Measurements from ENCODE around the gene RIN1.
"Not testable (repeated sequence)": the region's sequence is repeated elsewhere in the genome, so short reads cannot be mapped to it uniquely, and the experiment has no call there.

Gene RIN1

DNA sequence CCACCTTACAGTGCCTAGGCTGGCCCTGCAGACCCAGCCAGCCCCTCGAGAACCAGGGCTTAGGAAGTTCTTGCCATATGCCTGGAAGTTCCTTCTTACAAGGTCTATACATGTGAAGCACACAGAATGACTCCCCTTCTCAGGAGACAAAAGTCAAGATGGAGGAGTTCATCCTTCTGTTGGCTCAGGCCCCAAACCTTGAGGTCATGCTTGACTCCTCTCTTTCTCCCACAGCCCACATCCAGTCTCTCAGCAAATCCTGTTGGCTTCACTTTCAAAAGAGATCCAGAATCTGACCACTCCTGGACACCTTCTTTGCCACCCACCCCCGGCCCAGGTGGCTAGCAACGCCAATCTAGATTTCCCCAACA, 17.6 kb downstream of the RIN1 start:
- DNase-seq (ENCODE audit: low read depth), result no peak

DNA sequence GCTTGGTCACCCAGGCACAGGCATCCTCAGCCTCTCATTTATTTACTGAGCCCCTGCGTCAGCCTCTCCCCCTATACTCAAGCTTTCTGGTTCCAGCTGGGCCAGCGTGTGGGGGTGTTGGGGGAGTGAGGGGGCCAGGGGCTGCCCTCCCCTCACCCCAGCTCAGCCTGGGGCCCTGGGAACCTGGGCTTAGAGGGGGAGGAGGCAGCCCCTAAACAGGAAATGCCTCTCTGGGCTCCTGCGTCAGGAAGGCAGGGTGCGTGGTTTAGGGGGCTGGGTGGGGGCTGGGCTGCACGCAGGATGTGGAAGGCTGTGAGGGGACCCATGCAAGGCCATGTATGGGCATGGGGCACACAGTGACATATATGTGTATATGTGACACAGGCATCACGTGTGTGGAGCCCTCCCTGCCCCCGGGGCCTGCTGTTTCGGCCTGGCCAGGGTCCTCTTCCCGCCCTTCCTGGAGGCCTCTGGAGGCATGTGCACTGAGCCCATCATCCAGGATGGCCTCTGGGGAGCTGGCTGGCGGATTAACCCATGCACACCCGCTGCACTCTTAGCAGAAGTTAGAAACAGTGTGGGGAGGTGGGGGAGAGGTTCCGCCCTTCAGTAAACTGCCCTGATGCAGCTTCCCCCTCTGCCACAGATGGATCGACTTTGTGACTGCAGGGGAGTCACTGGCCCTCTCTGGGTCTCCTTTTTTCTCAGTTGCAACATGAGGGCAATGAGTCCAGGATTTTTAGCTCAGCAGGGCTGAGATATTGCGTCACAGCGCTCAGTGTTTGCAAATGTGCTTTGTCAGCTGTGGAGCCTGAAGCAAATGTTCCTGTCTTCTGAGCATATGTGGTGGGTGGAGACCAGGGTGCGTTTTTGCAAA, 18.3 kb downstream of the RIN1 start:
- peak; percentile 34 for DNase-seq (ENCODE audit: low read depth)

DNA sequence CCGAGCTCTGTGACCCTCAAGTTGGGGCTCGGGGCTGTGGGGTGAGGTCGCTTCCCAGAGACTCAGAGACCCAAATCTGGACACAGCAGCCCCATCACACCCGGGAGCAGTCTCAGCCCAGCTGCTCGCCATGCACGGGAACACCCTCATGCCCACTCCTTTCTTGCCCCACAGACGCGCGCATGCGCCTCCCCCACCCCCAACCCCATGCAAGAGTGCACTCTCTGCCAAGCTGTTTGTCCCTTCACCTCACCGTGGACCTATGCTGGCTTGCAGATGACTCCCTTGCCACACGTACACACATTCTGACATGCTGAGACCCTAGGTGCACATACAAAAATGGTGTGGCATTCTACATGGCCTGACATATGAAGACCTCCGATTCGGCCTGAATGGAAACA, 18.9 kb downstream of the RIN1 start:
- DNase-seq (ENCODE audit: low read depth), result no peak

DNA sequence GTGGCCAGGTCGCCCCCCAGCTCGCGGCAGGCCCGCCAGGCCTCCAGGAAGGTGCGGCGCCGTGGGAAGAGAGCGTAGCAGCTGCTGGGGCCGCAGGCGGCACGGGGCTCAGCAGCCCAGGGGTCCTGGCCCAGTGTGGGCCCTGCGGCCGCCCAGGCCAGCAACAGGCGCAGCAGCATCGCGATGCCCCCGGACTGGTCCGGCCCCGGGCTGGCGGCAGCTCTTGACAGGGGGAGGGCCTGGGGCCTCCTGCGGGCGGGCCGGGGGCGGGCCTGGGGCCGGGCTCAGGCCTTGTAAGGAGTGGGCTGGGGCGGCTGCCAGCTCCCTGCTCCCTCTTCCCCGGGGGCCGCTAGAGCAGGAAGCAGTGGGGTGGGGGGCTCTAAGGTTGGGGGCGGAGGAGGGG, 19.4 kb downstream of the RIN1 start, which contains the start of gene CD248:
Gene CD248, minus strand, starts transcription at position 196 of the 403 bp plus-strand sequence. Its CDS starts 17 bp downstream, at position 179.
- DNase-seq (ENCODE audit: low read depth), result no peak

DNA sequence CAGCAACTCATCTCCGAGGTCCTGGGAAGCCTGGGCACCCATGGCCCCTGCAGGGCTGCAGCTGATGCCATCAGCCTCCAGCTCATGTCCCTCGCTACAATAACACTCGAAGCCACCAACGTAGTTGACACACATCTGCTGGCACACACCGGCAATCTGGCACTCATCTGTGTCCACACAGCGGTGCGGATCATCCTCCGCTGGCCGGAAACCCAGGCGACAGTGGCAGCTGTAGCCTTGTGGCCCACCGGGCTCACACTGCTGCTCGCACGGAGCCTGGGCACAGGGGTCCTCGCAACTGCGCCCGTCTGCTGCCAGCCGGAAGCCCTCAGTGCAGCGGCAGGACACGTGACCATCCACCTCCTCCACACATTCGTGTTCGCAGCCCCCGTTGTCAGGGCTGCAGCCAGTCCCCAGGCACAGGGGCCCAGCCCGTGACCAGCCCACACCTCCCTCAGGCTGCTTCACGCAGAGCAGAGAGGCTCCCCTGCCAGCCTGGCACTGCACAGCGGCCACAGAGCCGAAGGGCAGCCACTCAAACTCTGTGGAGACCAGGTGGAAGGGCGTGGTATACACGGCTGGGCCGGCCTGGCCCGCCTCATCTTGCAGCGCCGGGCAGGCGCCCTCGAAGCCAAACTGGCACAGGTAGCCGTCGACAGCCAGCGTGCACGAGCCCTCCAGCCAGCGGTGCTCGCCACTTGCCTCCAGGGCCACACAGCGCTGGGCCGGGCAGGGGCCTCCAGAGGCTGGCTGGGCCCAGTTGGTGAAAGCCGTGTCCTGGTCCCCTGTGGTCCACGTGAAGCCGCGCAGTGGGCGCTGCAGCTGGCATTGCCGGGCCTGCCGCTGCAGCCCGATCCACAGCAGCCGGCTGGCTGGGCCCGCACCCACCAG, 20.1 kb downstream of the RIN1 start:
- DNase-seq (ENCODE audit: low read depth), result no peak

DNA sequence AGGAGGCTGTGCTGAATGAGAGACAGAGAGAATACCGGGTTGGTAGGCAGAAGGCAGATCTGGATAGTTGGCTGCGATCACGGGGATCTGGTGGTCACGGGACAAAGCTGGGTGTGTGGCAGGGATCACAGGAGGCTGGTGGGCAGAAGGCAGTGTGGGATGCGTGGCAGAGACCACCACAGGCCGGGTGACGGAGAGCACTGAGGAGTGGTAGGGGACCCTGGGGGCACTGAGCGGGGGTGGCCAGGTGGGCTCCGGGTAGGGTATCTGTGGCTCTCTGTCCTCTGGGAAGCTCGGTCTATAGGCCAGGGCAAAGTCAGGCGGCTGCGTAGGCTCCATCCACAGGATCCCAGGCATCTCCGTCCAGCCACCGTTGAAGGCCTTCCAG, 20.7 kb downstream of the RIN1 start:
- DNase-seq (ENCODE audit: low read depth), result no peak

DNA sequence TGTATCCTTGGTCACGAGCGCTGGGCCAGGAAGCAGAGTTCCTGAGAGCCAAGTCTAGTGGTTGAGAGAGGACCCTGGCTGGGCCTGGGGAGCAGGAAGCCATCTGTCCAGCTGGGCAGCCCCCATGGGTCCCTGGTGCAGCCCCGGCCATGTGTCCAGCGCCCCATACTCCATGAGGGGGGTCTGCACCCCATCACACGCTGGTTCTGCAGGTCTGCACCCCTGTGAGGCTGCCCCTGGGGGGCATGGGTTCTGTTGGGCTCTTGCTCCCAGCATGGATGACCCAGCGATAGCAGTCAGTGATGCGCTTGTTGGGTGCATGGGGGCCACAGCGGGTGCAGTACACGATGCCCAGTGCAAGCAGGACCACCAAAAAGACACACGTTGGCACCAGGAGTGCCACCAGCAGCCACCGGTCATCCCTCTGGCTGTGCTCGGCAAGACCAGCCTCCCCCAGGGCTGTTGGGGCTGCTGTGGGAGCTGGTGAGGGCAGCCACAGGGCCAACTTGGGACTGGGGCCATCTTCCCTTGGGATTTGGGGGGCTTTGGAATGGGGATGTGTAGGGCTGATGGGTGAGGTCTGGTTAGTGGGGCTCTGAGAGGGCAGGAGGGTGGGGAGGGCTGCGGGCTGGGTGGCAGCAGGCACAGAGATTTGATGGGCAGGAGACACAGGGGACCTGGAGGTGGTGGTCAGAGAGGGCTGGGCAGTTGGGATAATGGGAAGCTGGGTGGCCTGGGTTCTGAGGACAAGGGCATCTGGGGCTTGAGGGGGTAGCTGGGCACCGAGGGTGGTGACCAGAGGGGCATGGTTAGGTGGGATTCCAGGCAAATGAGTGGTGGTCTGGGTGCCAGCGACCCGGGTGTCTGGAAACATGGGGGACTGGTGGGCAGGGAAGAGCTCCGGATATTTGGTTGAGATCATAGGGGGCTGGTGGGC, 21.4 kb downstream of the RIN1 start:
- DNase-seq (ENCODE audit: low read depth), result no peak

DNA sequence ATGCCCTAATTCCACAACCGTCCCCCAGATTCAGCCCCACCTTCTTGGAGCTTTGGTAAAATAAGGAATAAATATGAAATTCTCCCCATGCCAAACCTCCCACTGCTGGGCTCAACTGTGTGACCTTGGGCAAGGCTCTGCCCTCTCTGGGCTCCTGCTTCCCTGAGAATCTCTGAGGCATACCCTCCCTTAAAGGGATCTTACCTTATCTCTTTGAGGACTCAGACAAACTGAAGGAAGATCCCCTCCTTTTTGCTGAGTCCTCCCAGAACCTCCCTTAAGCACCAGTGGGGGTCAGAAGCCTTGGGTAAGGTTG, 22.1 kb downstream of the RIN1 start:
- no peak for DNase-seq (ENCODE audit: low read depth)

DNA sequence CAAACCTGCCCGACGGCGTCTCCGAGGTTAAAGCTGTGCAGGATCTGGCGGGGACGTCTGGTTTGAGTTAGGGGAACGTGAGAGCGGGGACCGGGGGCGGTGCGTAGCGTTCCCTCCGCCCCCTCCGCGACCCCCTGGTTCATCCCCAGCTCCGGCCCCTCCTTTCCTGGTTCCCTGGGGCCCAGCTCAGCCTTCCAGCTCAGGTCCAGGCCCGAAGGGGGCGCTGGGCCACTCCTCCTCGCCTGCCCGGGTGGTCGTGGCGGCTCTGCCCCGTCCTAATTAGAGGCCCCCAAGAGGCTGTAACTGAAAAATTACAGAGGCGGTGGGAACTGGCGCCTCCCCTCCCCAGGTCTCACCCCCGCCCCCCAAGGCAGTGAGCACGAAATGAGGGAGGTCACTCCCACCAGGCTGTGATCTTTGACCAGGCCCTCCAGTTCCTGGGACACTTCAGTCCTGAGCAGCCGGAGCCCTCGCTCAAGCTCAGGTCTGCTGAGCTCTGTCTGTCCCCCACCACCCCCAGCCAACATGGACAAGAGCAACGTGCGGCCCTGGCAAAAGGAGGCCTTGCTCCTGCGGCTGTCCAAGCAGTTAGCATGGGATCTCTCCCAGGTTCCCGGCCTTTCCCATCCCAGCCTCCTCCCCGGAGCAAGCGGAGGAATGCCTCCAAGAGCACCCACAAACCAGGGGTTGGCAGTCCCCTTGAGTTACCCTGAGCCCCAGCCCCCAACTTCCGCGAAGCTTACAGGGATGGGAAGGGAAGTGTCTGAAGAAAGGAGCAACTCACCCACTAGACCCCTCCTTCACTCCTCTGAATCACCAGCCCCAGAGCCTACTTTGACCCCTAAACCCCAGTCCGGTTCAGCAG, 22.7 kb downstream of the RIN1 start:
- DNase-seq (ENCODE audit: low read depth), result no peak

DNA sequence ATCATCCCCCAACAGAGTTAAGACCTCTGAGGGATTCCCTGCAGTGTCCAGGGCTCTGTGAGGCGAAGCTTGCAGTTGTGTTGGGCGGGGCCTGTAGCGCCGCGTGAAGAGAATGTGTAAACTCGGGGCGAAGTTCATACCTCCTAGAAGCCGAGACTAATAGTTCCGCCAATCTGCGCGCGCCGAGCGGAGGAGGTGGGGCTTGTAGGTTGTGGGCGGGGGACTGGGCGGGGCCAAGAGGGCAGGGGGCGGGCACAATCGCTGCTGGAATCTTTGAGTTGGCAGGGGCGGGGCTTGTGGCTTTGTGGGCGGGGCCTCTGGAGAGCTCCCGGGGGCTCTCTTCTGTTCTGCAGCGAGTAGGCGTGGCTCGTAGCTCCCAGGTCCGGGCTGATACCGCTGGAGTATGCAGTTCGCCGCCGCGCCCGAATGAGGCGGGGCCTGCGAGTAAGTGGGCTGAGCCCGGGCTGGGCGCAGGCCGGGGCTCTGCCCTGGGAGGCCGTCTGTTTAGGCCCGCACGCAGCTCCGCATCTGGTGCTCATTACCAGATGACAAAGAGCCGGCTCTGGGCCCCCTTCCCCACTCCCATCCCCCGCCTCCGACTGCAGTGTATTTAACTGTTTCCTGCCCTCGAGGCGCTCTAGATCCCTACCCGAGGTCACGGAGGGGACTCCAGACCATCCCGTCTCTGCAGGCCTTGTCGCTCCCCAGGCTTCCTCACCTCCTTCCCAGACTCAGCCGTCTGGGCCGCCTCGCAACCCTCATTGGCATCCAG, 23.5 kb downstream of the RIN1 start:
- DNase-seq (ENCODE audit: low read depth), result peak; percentile 95

DNA sequence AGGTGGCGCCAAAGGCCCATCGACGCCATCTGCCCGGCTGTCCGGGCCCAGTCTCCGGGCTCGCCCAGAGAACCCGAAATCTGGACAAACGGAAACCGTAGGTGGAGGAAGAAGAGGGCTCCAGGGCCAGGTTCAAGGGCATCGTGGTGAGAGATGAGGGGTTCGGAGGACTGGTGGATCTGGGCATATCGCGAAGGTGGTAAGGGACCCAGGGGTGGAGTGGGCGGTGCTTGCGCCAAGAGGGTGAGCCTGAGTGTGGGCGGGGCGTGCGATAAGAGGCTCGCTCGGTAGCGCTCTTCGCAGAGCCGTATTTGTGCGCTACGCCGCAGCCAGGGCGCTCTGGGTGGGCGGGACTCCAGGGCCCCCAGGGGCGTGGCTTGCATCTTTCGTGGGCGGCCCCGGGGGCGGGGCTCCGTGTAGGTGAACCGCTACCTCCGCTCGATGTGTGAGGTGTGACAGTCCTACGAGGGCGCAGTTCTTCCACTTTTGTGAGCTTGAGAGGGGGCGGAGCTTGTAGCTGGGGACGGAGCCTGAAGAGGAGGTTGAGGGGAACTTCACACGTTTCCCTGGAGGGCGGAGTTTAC, 24.2 kb downstream of the RIN1 start:
- peak; percentile 92 for DNase-seq (ENCODE audit: low read depth)

DNA sequence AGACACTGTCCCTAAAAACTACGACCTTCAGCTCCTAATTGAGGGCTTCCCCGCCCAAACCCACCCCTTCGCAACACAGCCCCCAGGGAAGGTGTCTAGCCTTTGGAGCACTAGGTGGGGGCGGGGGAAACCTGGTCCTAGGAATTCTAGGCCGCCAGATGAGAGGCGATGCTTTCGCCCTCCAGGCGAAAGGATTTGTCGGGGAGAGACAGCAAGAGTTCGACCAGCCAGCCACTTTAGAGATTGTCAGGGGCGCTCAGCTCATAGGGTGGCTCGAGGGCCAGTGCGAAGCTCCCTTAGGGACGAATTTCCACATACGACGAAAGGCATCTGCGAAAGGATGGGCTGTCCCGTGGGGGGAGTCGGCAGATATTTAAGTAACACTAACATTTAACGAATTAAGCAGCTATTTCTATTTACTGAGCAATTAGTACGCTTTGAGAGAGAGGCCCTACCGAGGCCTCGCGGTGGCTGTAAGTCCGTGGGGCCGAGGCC, 24.7 kb downstream of the RIN1 start:
- no peak for DNase-seq (ENCODE audit: low read depth)

DNA sequence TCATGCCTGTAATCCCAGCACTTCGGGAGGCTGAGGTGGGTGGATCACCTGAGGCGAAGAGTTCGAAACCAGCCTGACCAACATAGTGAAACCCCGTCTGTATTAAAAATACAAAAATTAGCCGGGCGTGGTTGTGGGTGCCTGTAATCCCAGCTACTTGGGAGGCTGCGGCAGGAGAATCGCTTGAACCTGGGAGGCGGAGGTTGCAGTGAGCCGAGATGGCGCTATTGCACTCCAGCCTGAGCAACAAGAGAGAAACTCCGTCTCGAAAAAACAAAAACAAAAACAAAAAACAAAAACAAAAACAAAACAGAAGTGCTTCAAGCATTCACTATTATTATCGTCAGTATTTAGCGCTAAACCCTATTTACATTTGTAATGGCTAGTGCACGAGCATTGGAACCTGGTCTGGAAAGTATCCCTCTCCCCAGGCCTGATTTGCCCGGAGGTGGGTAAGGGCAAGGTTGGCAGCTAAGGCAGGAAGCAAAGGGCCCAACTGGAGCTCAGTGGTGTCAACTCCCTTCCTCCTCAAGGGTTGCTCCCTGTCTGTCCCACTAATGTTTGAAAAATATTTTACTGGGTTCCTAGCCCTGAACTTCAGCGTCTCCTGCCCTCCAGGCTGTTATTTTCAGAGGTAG, 25.3 kb downstream of the RIN1 start:
- DNase-seq (ENCODE audit: low read depth), result not testable (repeated sequence)

DNA sequence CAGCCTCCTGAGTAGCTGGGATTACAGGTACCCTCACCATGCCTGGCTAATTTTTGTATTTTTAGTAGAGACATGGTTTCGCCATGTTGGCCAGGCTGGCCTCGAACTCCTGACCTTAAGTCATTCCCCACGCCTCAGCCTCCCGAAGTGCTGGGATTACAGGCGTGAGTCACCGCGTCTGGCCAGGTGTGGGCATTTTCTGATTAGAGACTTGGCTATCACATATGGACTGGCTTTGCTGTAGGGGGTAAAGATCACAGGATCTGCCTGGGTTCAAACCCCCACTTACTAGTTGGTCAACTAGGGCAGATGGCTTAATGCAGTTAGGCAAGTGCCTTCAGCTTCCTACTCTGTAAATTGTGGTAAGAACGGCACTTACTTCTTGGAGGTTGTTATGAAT, 25.9 kb downstream of the RIN1 start:
- no peak for DNase-seq (ENCODE audit: low read depth)

DNA sequence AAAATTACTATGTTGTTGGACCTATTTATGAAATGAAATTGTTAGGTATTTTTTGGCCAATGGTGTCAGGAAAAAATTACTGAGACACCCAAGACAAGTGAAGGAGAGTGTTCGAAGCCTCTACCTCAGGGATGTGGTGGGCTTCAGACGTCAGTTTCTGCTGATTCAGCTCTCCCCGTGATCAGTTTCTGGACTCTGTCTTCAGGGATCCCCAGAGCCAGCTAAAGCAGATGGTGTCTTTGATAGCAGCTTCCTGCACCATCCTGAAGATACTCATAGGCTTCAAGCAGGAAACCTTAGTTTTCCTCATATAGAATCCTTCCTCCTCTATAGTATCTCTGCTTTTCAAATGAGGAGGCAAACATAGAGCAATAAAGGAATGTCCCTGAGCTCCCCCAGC, 26.8 kb downstream of the RIN1 start:
- DNase-seq (ENCODE audit: low read depth), result no peak

DNA sequence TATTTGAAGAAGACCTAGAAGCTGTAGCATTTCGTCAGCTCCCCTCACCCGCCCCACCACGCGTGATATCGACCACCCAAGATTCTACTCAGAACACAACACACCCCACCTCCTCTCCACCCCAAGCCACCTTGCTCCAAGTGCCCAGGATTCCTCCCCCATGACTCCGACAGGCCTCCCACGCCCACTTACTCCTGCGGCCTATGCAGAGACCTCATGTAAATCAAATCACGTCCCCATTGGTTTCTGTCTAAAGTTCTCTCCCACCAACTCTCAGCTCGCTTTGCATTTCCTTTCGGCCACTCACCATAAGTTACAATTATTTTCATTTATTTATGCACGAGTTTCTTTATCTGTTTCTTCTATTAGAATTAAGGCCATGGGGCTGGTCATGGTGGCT, 33.6 kb downstream of the RIN1 start:
- no peak for DNase-seq (ENCODE audit: low read depth)

DNA sequence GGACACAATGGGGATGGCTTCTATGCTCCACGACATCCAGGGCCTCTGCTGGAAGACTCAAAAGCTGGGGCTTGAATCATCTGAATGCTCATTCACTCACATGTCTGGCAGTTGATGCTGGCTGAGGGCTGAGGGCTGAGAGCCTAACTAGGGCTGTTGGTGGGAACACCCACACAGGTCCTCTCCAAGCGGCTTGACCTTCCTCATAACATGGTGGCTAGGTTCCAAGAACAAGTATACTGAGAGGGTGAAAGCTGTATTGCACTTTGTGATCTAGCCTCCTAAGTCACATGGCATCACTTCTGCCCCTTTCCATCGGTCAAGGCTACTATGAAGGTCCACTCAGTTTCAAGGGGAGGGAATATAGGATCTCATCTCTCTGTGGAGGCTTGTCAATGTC, 37.0 kb downstream of the RIN1 start:
- DNase-seq (ENCODE audit: low read depth), result no peak

DNA sequence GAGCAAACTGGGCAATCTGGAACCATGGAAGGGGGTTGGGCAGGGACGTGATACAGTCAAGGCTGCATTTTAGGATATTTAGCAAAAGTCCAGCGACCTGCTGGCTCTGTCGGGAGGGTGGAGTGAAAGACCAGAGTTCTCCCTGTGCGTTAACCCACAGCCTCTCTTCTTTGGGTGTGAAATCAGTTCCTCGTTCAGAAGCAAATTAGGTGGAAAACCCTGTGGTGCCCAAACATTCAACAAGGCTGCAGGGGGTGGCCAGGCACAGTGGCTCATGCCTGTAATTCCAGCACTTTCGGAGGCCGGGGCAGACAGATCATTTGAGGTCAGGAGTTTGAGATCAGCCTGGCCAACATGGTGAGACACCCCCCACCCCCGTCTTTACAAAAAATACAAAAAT, 38.6 kb downstream of the RIN1 start:
- no peak for DNase-seq (ENCODE audit: low read depth)
